Muscle layer of colon (tissue), 2 donors: ENCODE data around the gene TRIM45.
"Not testable (repeated sequence)": the region's sequence is repeated elsewhere in the genome, so short reads cannot be mapped to it uniquely, and the experiment has no call there.

ENCODE experiments used
- H3K27ac ChIP-seq: one replicate; pipeline ENCODE4 v1.7.0; 2013; ENCODE audit warnings: low read depth, mild to moderate bottlenecking, low read length, moderate library complexity
- H3K27me3 ChIP-seq, 2 donors: one replicate each; pipeline ENCODE4 v1.7.0; 2013; ENCODE audit warnings: low read length in 2 of 2, mild to moderate bottlenecking in 2 of 2; ENCODE audit not compliant: insufficient read depth in 2 of 2, control insufficient read depth in 1 of 2
- H3K36me3 ChIP-seq: one replicate; pipeline ENCODE4 v1.7.0; 2013; ENCODE audit warnings: mild to moderate bottlenecking, low read length; ENCODE audit not compliant: insufficient read depth
- H3K4me1 ChIP-seq: one replicate; pipeline ENCODE4 v1.7.0; 2013; ENCODE audit warnings: mild to moderate bottlenecking, low read length; ENCODE audit not compliant: insufficient read depth
- H3K4me3 ChIP-seq, 2 donors: one replicate each; pipeline ENCODE4 v1.7.0; 2013; ENCODE audit warnings: low read length in 2 of 2, low read depth in 1 of 2, mild to moderate bottlenecking in 1 of 2, moderate library complexity in 1 of 2
- H3K9ac ChIP-seq: one replicate; pipeline ENCODE4 v1.7.0; 2013; ENCODE audit warnings: low read length
- H3K9me3 ChIP-seq: one replicate; pipeline ENCODE4 v1.7.0; 2013; ENCODE audit warnings: mild to moderate bottlenecking, low read length
- donor health status: abdominal sarcoma.
- donor health status: Adenocarcinoma of cecum.

The TRIM45 gene, protein sequence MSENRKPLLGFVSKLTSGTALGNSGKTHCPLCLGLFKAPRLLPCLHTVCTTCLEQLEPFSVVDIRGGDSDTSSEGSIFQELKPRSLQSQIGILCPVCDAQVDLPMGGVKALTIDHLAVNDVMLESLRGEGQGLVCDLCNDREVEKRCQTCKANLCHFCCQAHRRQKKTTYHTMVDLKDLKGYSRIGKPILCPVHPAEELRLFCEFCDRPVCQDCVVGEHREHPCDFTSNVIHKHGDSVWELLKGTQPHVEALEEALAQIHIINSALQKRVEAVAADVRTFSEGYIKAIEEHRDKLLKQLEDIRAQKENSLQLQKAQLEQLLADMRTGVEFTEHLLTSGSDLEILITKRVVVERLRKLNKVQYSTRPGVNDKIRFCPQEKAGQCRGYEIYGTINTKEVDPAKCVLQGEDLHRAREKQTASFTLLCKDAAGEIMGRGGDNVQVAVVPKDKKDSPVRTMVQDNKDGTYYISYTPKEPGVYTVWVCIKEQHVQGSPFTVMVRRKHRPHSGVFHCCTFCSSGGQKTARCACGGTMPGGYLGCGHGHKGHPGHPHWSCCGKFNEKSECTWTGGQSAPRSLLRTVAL

DNA sequence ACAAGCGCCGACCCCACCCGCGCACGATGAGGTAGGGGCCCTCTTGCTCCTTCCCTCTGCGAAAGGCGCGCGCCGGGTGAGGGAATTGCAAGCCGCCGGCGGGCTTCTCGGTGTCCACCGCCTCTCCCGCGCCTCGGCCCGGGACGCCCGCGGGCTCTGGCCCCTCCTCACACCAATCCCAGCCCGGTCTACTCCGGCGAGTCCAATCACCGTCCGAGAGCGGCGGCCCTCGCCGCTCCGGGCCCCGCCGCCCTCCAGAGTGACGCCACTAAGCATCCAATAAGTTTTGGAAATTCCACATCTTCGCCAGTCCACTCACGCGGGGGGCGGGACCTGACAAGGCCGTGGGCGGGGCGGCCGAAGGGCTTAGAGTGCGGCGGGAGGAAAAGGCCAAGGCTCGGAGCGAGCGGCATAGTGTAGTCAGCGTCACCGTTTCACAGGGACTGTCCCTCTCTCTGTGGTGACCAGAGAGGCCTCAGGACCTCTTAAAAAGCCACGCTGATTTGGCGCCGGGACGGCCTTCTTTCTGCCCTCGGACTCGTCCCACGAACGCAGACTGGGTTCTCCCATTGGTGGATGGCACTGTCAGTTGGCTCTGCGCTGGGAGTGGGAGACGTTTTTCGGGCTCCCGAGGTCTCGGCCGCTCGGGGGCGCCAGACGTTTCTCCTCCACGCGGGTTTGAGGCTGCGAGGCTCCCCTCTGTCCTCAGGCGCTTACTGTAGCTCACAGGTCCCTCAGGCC is at the start of gene TRIM45:
TSS of gene TRIM45 (minus strand) at position 161 of the 741 bp plus-strand sequence. CDS start 548 bp downstream, outside the sequence.
- H3K9me3 ChIP-seq: no peaks in the 10 kb centered on the region
- peak within 1 kb of the TSS; percentile 72 for H3K9ac ChIP-seq
- peak within 1 kb of the TSS; percentile 51 to 77 for H3K4me3 ChIP-seq
- peak within 1 kb of the TSS; percentile 77 for H3K27ac ChIP-seq
- peaks cover 11% of the 10 kb centered on the region for H3K4me1 ChIP-seq
- no peaks in the 10 kb centered on the region for H3K27me3 ChIP-seq
- no peaks in the 10 kb centered on the region for H3K36me3 ChIP-seq

DNA sequence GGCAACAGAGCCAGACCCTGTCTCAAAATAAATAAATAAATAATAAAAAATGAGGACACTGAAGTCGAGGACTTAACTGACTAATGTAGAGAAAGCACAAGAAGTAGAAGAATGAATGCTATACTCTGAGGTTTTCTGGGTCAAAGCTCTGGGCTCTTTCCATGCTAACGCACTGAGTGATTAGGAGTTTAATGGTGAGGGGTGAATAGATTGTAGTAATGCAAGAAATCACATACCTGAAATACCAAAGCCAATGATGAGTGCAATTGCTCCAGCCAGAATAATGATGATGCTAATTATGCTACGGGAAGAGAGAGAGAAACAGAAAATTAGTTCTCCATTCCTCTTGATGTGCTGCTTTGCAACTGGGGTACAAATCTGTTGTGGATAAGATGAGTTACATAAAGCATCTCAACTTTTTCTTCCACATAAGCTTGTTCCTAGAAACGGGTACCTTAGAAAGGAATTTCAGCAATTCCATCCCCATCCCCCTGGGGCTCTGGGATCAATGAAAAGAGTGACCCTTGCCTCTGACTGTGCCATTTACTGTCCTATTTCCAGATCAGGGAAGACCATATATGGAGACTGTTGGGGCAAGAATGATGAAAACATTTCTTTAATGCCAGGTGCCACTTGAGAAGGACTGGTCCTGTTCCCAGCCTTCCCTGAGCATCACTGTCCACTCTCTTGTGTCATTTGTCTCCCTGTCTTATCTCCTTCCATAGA is 48.5 kb upstream of the TRIM45 start:
- Histone ChIP-seq H3K4me1 (no peaks in the 10 kb centered on the region), H3K27ac (no peak overlapping the region), H3K27me3 (no peaks in the 10 kb centered on the region), H3K9me3 (no peaks in the 10 kb centered on the region), H3K4me3 (no peak overlapping the region), H3K9ac (no peak overlapping the region), H3K36me3 (no peaks in the 10 kb centered on the region)

DNA sequence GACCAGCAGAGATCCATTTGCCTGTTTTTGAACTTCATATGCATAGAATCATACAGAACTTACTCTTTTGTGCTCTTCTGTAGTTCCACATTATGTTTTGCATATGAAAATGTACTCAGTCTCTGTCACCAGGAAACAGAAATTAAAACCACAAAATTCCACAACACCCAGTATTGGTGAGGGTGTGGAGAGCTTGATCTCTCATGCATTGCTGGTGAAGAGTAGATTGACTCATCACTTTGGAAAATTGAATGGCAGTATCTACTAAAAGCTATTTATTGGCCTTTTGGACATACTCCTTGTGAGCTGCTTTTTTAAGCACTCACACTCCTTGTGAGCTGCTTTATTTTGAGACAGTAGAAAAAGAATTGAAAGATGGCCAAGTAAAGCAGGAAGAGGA is 45.9 kb upstream of the TRIM45 start:
- H3K9ac ChIP-seq: no peak overlapping the region
- H3K27ac ChIP-seq: no peak overlapping the region
- no peaks in the 10 kb centered on the region for H3K27me3 ChIP-seq
- no peaks in the 10 kb centered on the region for H3K4me1 ChIP-seq
- no peak overlapping the region for H3K4me3 ChIP-seq
- no peaks in the 10 kb centered on the region for H3K9me3 ChIP-seq
- H3K36me3 ChIP-seq: no peaks in the 10 kb centered on the region

DNA sequence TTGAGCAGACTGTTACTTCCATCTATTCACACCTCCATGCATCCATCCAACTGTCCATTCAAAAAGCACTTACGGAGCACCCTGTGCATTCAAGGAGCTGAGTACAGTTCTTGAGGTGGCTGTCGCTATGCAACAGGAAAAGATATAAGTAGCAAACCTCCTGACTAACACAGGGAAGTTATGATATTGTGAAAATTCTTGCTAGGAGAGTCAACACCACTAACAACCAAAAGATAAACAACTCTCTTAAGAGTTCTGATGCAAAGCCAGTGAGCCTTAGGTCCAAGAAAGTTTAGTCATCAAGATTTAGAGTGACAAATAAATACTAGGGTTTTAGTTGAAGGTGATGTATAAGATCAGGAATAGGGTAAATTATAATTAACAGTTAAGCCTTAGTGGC is 44.5 kb upstream of the TRIM45 start:
- Histone ChIP-seq H3K27me3 (no peaks in the 10 kb centered on the region), H3K4me1 (no peaks in the 10 kb centered on the region), H3K9ac (no peak overlapping the region), H3K4me3 (no peak overlapping the region), H3K36me3 (no peaks in the 10 kb centered on the region), H3K9me3 (no peaks in the 10 kb centered on the region), H3K27ac (no peak overlapping the region)

DNA sequence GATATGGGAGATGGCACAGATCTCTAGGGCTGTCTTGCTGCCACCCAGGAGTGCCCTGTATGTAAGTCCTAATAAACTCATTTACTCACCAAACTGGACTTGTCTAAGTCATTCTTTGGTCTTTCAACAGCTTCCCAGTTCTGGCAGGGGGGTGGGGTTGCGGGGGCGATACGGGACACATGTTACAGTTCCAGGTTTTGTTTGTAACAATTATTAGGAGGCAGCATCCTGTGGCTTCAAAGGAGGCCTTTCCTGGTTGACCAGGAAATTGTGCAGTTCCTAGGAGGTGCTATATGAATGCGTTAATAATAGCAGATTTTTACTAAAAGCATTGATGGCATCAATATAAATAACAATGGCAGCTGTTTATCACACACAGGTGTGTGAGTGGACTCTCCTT is 42.7 kb upstream of the TRIM45 start:
- Histone ChIP-seq H3K9me3 (no peaks in the 10 kb centered on the region), H3K4me3 (no peak overlapping the region), H3K9ac (no peak overlapping the region), H3K36me3 (no peaks in the 10 kb centered on the region), H3K4me1 (no peaks in the 10 kb centered on the region), H3K27me3 (no peaks in the 10 kb centered on the region), H3K27ac (no peak overlapping the region)

DNA sequence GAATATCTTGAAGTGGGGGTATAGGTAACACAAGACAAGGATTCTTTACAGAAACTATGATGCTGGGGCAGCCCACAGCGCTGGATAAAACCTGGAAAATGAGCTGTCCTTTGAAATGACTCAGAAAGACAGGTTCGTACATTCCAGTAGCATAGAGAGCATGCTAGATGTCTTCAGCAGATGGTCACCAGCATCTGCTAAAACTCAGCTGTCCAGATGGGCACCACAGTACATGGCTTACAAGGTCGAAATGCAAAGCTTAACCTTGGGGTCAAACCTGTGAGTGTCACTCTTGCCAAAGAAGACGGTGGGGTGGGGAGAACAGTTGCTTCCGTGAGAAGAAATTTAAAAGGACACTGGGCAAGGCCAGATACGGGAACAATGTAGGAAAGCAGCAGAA is 41.3 kb upstream of the TRIM45 start:
- Histone ChIP-seq H3K27ac (no peak overlapping the region), H3K4me3 (no peak overlapping the region), H3K36me3 (no peaks in the 10 kb centered on the region), H3K9ac (no peak overlapping the region), H3K27me3 (no peaks in the 10 kb centered on the region), H3K9me3 (no peaks in the 10 kb centered on the region), H3K4me1 (no peaks in the 10 kb centered on the region)

DNA sequence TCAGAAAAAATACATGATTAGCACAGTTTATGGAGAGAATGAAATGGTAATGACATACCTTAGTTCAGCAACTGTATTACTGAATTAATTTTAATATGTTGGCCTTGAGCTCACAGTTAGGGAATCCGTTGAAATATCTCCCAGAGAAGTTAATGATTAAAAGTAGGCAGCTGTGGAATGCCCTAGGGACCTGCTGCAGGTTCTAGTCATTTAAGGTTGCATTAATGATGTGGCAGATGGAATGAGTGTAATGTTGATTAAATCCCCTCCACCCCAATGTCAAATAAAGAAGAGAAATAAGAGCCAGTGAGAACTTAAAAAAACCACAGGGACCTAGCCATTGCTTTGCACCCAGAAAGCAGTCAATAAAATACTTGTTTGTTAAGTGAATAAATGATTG is 40.3 kb upstream of the TRIM45 start:
- H3K9ac ChIP-seq: no peak overlapping the region
- H3K27ac ChIP-seq: no peak overlapping the region
- no peak overlapping the region for H3K4me3 ChIP-seq
- no peaks in the 10 kb centered on the region for H3K9me3 ChIP-seq
- no peaks in the 10 kb centered on the region for H3K4me1 ChIP-seq
- H3K36me3 ChIP-seq: no peaks in the 10 kb centered on the region
- H3K27me3 ChIP-seq: no peaks in the 10 kb centered on the region

DNA sequence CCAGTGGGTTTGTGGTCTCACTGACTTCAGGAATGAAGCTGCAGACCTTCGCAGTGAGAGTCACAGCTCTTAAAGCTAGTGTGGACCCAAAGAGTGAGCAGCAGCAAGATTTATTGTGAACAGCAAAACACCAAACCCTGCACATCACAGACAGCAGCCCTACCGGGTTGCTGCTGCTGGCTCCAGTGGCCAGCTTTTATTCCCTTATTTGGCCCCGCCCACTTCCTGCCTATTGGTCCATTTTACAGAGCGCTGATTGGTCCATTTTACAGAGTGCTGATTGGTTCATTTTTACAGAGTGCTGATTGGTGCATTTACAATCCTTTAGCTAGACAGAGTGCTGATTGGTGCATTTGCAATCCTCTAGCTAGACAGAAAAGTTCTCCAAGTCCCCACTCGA is 29.8 kb upstream of the TRIM45 start:
- not testable (repeated sequence) for H3K9me3 ChIP-seq, H3K36me3 ChIP-seq, H3K9ac ChIP-seq, H3K4me3 ChIP-seq, H3K4me1 ChIP-seq, H3K27ac ChIP-seq, H3K27me3 ChIP-seq

DNA sequence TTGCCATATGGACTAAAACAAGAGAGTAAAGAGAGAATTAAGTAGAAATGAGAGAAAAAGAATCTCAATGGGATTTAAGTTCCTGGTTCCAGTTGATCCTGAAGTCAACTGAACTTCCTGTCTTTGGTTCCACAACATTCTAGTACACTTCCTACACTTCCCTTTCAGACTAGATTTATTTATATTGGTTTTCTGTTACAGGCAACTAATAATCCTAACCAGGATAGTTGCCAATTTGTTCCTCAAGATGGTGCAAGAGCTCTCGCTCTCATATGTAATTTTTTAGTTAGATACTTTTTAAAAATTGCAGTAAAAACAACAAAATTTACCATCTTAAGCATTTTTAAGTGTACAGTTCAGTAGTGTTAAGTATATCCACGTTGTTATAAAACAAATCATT is 28.8 kb upstream of the TRIM45 start:
- Histone ChIP-seq H3K4me1 (no peaks in the 10 kb centered on the region), H3K27me3 (no peaks in the 10 kb centered on the region), H3K36me3 (no peaks in the 10 kb centered on the region), H3K27ac (no peak overlapping the region), H3K9ac (no peak overlapping the region), H3K9me3 (no peaks in the 10 kb centered on the region), H3K4me3 (no peak overlapping the region)

DNA sequence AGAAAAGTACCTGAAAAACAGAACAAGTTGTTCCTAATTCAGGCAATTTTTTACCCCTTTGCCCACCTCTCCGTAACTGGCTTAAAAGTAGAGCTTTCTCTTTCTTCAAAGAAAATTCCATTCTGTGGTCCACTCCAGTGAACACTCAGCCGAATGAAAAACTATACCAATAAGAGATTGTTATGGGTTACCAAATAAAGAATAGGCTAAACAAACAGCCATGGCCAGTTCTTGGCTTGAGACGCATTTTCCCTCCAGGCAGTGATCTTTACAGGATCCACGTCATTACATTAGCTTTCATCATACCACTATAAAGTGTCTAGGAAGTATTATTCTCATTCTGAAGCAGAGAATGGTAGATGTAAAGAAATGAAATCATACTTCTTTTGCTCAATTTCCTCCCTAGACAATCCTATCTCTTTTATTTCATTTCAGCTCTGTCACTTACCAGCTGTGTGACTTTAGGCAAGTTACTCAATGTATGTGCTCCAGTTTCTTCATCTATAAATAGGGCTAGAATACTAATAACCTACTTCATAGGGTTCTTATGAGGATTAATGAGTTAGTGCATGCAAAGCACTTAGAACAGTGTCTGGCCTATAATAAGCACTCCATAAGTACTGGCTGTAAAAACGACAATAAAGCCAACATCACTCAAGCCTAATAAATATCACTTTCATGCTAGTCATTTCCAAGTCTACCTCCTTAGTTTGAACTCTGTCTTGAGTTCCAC is 26.5 kb upstream of the TRIM45 start:
- no peaks in the 10 kb centered on the region for H3K9me3 ChIP-seq
- H3K27me3 ChIP-seq: no peaks in the 10 kb centered on the region
- H3K27ac ChIP-seq: no peak overlapping the region
- no peak overlapping the region for H3K9ac ChIP-seq
- H3K4me1 ChIP-seq: no peaks in the 10 kb centered on the region
- no peaks in the 10 kb centered on the region for H3K36me3 ChIP-seq
- no peak overlapping the region for H3K4me3 ChIP-seq
